ENCODE measurements around the gene DENND1A.

The DENND1A gene

DNA sequence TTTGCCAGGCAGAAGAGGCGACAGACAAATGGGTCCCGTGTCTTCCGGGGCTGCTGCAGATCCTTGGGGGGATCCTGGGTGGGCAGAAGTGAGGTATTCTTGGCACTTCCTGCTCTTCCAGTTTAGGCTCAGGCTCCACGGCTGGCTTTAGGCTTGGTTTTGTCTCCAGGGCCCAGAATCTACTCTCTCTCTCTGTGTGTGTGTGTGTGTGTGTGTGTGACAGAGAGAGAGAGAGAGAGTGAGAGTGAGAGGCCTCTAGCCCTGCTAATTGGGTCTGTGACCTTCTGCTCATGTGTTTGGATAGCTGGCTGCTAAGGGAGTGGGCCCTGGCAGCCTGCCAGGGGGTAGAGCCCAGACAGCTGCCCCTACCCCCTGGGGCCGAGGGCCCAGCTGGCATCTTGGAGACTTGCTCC lies 534.6 kb downstream of the DENND1A start:
- no peak for DNase-seq (ENCODE audit: low read depth, low spot score)

DNA sequence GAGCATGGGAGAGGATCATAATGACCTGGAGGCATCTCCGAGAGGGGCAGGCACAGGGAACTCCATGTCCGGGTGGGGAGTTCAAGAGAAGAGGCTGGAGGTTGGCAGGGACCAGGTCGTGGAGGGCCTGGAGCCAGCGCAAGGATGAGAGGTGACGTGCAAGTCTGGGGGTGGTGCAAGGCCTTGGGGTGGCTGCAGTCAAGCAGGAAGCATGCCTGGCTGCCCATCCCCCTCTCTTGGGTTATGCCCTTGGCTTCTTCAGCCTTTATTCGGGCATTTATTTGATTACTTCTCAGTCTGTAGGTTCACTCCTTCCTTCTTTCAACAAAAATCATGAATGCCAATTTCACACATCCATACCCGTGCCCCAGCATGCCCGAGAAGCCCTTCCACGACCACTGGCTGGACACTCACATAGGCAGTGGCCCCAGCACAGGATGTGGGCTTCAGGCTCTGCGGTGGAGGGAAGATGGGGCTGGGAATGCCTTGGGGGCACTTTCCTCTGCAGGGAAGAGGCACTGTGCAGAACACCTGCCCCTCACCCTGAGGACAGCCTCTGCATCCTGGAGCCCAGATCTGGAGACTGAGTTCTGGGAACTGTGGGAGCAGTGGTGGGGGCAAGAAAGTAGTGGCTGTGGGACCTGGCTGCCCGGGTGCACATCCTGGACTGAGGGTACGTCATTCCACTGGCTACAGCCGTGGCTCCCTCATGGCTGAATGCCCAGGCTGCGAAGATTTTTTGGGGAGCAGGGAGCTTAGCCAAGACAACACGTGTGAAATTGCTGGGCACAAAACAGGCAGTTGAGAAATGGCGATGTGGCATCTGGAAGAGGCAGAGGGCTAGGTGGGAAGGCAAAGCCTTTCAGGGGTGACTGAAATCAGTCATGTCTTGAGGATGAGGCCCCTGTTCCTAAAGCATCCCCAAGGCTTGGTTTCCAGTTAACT lies 535.4 kb downstream of the DENND1A start:
- no peak for DNase-seq (ENCODE audit: low read depth, low spot score)

DNA sequence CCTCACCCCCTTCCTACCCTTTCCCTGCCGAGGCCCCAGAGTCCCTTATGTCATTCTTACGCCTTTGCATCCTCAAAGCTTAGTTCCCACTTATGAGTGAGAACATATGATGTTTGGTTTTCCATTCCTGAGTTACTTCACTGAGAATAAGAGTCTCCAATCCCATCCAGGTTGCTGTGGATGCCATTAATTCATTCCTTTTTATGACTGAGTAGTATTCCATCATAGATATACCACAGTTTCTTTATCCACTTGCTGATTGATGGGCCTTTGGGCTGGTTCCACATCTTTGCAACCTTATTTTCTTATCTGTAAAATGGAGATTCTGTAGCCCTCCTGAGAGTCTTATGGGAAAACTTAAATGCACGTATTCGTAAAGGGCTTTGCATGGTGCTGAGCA lies 537.1 kb downstream of the DENND1A start:
- no peak for DNase-seq (ENCODE audit: low read depth, low spot score)

DNA sequence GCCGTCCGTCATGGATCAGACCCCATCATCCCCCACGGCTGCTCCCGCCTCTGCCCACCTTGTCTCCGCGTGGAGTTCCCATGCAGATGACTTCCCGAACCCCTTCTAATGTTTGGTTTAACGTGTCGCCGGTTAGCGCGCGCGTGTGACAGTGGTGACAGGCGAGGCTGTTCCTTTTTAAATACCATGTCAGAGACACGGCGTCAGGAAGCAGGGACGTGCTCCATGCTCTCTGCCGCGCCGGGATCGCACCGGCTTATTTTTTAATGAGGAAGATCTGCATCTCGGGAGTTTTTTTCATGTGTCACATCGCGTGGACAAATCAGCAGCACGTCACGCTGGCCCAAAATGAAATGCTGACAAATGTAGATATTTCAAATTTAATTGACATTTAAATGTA lies 538.0 kb downstream of the DENND1A start:
- no peak for DNase-seq (ENCODE audit: low read depth, low spot score)

DNA sequence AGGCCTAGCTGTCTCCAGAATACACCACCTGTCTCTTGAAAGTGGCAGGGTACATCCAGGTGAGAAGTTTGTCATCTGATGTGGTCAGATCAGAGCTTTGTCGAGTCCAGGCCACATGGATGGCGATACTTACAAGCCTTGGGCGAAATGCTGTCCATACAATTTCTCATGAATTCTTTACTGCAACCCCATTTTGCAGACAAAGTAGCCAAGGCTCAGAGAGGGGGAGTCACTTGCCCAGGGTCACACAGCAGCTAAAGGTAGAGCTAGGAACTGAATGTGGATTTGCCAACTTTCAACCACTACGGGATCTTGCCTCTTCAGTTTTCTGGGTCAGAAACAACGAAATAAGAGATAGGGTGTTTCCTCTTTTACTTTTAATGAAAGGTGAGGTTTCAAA lies 538.7 kb downstream of the DENND1A start:
- DNase-seq (ENCODE audit: low read depth, low spot score) = no peak

DNA sequence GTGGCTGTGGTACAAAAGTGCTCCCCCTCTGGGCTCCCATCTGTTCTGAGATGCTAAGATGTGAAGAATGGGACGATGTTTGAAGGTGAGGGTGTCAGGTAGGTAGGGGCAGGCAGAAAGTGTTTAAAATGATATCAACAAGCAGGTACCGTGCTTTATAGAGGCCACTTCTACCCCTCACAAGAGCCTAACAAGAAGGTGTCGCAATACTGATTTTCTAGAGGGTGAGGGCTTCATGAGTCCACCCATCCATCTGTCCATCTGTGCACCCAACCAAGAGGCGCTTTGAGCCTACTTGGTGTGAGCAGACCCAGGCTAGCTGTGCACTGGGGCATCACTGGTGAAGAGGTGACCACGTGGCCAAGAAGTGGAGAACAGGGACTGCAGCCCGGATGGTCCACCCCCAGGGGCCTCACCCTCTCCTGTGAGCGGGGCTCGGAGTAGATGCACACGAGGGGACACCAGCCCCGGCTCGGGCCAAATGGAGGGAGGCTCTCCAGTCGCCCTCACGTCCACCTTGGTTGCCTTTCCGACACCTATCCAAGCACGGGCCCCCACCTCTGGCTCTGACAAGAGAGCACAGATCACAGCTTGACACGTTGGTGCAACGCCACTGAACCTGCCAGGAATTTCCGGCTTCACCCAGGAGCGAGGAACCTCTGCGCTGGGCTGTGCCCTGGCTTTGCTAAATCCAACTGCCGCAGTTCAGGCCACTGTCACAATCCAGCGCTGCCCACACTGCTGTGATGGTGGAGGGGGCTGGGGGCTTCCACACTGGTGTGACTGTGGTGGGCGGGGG lies 539.4 kb downstream of the DENND1A start:
- no peak for DNase-seq (ENCODE audit: low read depth, low spot score)

DNA sequence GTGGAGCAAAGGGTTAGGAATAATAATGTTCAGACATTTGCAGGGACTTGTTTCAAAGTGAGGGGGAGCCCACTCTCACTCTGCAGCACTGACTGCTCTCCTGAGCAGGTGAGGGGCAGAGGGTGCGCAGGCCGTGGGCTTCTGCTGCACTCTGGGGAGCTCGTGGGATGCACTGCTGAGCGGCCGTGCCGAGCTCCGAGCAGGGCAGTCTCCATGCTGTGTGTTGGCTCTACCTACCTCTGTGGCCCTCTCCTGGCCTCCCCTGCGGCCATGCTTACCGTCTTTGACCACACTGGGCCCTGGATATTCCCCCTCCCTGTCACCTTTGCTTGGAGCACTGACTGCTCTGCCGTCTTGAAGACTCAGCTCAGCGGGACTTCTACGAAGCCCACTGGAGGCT lies 540.2 kb downstream of the DENND1A start:
- DNase-seq (ENCODE audit: low read depth, low spot score) = no peak

DNA sequence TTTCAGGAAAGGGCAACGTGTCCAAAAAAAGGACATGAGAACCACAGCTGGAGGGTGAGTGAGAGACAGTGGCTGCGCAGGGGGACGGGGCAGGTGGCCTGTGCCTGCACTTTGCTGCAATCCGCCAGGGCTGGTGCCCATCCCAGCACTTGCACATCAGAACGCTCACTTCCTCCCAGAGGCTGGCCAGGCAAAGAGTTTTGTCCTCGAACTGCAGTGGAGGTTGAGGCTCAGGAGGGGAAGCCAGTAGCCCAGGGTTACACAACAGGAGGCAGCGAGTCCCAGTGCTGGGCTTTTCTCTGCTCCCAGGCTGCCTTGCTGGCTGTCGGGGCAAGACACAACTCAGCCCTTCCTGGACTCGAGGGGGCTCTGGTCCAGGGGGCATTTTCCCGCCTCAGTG lies 540.9 kb downstream of the DENND1A start:
- DNase-seq (ENCODE audit: low read depth, low spot score) = no peak

DNA sequence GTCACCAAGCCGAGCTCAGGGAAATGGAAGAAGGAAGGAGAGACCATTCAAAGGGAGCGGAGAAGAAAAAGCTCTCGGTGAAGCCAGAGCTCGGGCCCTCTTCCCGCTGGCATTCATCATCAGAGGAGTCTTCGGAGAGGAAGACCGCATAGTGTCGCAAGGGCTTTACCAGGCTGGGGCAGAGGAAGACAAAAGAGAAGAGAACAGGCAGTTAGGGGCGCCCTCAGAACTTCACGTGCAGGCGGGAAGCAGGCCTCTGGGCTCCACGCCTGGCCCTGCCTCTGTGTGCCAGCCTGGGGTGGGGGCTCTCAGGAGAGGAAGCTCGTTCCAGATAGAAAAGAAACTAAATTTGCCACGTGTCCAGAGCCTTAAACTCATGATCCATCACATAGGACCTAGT lies 542.2 kb downstream of the DENND1A start:
- no peak for DNase-seq (ENCODE audit: low read depth, low spot score)

DNA sequence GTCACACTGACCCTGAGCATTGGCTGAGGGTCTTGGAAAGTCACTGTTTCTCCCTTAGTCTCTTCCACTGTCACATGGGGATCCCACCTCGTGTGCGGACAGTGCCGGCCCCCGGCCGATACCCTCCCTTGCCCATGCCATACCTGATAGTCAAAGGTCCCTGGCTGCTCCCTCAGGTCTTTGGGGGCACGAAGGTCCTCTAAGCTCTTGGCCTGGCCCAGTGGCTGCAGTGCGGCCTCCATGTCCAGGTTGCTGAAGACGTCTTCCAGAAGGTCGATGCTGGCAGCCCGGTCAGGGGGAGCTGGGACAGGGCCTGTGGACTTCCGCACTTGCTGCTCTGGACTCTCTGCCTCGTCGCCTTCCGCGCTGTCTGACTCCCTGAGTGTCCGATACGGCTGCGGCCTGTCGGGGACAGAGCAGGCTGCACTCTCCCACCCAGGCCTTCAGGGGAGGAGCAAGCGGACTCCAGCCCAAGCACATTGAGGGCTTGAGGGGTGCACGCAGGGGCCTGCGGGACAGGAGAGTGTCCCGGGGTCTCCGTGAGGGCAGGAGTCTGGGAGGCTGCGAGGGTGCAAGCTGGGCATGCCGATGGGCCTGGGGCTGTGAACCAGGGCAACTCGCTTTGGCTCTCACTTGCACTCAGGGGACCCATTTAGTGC lies 546.3 kb downstream of the DENND1A start:
- DNase-seq (ENCODE audit: low read depth, low spot score) = no peak

DNA sequence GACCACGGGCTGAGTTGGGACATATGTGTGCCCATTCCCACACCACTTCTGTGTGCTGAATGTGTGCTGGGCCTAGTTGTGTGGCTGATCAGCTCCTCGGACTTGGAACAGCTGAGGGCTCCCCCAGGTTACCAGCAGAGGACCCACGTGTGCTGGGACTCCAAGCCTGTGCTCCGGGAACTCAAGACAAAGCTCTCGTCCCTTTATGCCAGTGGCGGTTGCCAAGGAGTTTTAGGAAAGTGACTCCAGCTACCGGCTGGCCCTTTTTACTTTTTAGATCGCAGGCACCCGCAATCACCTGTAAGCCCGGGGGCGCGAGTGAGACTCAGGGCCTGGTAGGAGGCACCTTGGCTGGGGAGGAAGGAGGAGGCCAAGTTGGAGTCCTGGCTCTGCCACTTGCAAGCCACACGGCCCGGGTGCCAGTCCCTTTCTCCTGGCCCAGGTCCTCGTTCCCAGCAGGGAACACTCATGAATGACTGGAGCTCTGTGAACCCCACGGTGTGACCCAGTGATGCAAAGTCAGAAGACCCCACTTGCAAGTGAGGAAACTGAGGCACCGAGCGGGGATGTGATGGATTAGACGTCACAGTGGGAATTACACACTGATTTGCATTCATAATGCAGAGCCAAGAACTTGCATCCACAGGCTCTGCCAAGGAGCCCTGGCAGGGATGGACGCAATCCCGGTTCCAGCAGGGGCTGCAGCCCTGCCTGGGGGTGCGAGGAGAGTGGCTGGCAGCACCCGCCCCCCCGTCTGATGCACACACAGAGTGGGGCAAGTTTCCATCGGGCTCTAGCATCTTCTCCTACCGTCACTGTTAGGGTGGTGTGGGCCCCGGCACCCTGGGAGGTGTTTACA lies 547.0 kb downstream of the DENND1A start:
- no peak for DNase-seq (ENCODE audit: low read depth, low spot score)

DNA sequence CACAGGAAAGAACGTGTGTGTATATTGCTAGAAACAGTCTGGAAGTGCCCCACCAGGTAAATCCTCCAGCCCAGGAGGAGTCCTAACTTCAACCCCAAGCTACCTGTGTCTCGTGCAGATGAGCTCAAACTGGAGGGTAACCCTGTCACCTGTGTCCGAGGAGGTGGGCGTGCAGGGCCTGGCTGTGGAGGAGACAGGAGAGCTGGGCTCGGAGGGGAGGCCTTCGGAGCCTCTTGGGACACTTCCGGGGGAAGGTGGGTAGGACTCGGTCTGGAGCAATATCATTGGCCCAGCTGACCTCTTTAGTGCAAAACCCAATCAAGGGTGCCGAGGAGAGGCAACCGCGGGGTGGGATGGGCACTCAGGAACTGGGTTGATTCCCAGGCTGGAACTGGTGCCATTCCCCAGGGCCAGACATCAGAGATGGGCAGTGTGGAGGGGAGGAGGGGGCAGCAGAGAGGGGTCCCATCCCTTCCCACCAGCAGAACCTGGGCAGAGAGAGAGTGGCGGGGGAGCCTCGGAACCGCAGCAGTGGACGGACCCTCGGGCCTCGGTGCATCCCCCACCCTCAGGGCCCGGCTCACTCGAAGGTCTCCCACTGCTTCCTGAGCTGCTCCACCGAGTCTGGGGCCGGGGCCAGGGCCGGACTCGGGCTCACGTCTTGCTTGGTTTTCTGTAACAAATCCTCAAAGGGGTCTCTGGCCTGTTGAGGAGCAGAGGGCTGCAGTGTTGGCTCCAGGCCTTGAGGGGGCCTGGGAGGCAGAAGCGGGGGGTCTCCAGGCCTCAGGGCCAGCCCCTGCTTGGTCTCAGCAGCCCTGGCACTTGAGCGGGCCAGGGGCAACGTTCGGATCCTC lies 548.8 kb downstream of the DENND1A start:
- DNase-seq (ENCODE audit: low read depth, low spot score) = no peak

DNA sequence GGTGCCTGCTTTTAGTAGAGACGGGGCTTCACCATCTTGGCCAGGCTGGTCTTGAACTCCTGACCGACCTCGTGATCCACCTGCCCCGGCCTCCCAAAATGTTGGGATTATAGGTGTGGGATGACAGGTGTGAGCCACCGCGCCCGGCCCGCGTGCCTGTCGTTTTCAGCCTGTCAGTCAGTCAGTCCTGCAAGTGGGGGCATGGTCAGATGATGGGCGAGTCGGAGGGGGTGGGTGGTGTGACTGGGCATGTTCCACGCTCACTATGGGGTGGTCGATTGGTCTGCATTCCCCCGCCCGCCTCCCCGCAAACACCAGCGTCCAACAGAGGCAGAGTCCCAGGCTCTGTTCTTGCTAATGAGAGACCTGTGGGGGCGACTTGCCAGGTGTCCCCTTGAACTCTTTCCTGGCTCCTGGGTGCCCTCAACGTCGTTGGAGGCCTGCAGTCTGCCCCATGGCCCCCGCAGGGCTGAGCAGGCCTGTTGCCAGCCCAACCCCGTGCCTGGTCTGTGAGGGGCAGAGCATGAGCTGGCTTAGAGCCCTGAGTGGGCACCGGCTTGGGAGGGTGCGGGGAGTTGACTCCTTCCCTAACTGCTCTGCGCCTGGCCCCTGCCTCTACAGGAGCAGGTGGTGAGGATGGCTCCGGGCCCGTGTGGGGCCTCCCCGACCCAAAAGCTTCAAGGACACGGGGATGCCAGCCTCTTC lies 550.8 kb downstream of the DENND1A start:
- DNase-seq (ENCODE audit: low read depth, low spot score) = no peak

DNA sequence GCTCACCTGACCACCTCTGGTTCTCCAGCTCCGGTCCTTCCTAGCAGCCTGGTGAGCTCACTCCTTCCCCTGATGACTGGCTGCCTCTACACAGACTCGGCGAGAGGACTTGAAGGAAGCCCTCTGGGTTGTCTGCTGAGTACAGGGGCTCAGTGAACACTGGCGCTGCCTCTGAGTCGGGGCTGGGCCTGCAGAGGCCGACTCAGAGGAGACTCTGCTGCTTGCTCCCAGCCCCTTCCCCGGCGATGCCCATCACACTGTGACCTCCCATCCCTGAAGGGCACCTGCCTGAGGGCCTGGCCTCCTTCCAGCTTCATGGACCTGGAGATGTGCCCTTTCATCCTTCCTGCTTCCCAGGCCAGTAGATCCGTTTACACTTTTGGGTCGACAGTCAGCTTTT lies 551.9 kb downstream of the DENND1A start:
- DNase-seq (ENCODE audit: low read depth, low spot score) = no peak

DNA sequence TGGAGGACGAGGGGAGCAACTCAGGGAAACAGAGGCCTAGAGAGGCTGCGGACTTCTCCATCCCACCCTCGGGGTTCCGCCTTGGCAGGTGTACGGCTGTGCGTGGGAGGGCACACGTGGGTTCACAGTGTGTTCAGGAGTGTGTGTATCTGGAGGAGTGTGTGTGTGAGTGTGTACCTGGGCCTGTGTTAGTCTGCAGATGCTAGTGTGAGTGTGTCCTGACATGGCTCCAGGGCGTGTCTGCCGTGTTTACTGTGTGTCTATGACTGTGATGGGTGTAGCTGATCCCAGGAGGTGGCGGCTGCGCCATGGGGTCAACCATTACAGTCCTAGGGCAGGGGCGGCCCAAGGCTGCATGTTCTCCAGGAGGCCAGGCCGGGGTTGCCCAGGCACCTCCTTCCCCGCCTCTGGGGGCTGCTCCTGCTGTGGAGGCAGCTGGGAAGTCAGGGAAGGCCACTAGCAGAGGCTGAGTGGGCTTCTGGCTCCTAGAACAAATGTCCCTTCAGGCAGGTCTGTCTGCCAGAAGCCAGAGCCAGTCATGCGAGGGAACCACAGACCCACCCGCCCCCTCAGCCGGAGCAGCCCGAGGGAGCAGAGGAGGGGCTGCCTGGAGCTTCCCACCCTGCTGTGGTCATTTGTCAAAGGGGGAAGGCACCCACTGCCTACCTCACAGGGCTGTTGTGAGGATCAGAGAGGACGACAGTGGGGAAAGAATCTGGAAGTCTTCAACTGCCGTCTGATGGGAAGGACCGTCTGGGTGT lies 552.5 kb downstream of the DENND1A start:
- peak; percentile 74 for DNase-seq (ENCODE audit: low read depth, low spot score)

DNA sequence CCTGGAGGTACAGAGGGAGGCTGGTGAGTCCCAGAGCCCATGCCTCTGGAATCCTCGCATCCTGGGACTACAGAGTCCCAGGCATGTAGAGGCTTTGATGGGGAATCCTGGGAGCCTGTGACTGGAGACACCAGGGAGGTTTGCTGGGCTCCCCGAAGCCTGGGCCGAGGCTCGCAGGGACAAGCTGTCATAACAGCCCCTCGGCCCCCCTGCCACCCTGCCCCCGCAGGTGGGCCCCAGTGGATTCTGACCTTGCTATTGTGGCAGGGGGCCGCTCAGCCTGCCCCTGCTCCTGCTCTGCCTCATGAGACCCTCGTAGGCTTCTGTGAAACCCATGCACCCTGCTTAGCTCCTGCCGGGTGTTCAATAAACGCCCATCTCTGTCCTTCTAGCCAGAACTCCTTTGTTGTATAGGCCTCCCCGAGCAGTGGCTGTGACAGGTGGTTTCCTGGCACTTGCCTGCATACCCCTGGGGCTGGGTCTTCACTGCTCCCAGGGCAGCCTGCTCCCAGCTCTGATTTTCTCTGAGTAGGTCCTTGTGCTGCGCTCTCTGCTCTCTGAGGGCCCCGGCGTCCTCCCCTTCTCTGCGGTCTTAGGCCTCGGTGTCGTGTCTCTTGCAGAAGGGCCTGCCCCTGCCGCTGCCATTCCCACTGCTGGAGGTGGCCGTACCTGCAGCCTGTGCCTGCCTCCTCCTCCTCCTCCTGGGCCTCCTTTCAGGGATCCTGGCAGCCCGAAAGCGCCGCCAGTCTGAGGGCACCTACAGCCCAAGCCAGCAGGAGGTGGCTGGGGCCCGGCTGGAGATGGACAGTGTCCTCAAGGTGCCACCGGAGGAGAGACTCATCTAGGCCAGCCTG lies 553.5 kb downstream of the DENND1A start:
- no peak for DNase-seq (ENCODE audit: low read depth, low spot score)

DNA sequence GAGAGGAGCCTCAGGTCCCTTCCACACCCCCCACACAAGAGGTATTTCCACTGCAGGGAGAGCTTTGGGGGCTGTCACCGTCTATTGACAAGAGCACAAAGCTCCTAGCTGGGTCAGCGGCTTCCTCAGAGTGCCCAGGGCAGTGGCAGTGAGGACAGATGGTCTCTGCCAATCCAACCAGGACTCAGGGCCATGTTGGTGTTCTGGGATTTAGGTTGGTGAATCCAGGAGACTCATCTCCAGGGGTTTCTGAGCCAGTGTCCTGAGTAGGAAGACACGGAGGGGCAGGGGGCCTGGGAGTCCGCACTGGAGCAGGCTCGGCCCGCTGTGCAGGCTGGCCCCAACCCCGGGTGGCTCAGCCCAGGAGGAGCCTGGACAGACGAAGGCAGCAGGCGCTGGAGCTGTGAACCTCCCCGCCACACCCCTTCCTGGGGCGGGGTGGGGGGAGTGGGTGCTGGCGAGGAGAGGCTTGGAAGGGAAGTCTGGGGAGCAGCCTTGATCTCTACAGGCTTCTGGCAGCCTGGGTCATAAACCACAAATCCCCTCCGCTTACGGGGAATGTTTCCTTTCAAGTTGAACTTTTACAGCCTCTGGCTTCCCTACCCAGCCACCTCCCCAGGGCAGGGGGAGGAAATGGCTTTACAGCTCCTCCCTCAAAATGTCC lies 554.3 kb downstream of the DENND1A start:
- DNase-seq (ENCODE audit: low read depth, low spot score) = peak; percentile 95
